Body of pancreas (tissue), 4 donors: ENCODE measurements around the gene LYRM1.

ENCODE experiments used
- CTCF ChIP-seq, 7 experiments: fragments of 450-650 bp in 4 of 7; fragments of 200-600 bp in 3 of 7; sonication (generic) in 3 of 7; IDR thresholded peaks; one replicate each; pipeline ENCODE4 v1.5.1; 2016 to 2019; ENCODE audit warnings: antibody characterized with exemption in 7 of 7
- POLR2A ChIP-seq, 3 donors: fragments of 450-650 bp; IDR thresholded peaks; one replicate each; pipeline ENCODE4 v1.6.1; 2016; ENCODE audit warnings: antibody characterized with exemption in 3 of 3, mild to moderate bottlenecking in 2 of 3

- TF ChIP-seq POLR2A (IDR thresholded peaks at IDR 0.05) (no peak), CTCF (IDR thresholded peaks at IDR 0.05) (no peak)
Observed at GRCh38 chr16:20859229-20859628, 41.3 kb upstream of the LYRM1 start.
